Ascending aorta (tissue), 2 donors: ENCODE measurements around the gene DIP2C. TPM values are rescaled to one million over a fixed set of nuclear protein-coding genes. Genes with fewer than 3 reads are reported as not detected.

ENCODE experiments used
- DNase-seq, 2 donors: peaks; one replicate each; pipeline ENCODE4 v3.0.0-alpha.2; 2019; ENCODE audit warnings: low spot score in 2 of 2
- H3K27ac ChIP-seq, 2 donors: fragments of 200-600 bp; sonication (generic); one replicate each; pipeline ENCODE4 v1.5.1; 2016 to 2017; ENCODE audit warnings: mild to moderate bottlenecking in 1 of 2
- H3K27me3 ChIP-seq: fragments of 200-600 bp; sonication (generic); one replicate; pipeline ENCODE4 v1.5.1; 2017
- H3K36me3 ChIP-seq, 2 donors: fragments of 200-600 bp; sonication (generic); one replicate each; pipeline ENCODE4 v1.5.1; 2016
- H3K4me1 ChIP-seq, 2 donors: fragments of 200-600 bp; sonication (generic); one replicate each; pipeline ENCODE4 v1.5.1; 2016 to 2017; ENCODE audit warnings: mild to moderate bottlenecking in 1 of 2
- H3K4me3 ChIP-seq, 2 donors: fragments of 200-600 bp; sonication (generic); one replicate each; pipeline ENCODE4 v1.5.1; 2016 to 2017; ENCODE audit warnings: mild to moderate bottlenecking in 1 of 2
- H3K9me3 ChIP-seq, 2 donors: fragments of 200-600 bp; sonication (generic); one replicate each; pipeline ENCODE4 v1.5.1; 2016
- CTCF ChIP-seq, 3 experiments: fragments of 200-600 bp in 2 of 3; fragments of 450-650 bp in 1 of 3; sonication (generic) in 2 of 3; IDR thresholded peaks; one replicate each; pipeline ENCODE4 v1.5.1; 2016 to 2019; ENCODE audit warnings: antibody characterized with exemption in 3 of 3, mild to moderate bottlenecking in 1 of 3, moderate library complexity in 1 of 3
- intact Hi-C: fragments of 100-400 bp; cut with DNase I; formaldehyde crosslinking; loops from one replicate; pipeline ENCODE4 v1.15.1; 2023
- total RNA-seq: library from RNA; depleted of rRNA; stranded (reverse); fragments of >200 nt; gene quantifications from one replicate; pipeline ENCODE4 v1.1.0, GENCODE V29; 2016

DIP2C gene
- total RNA-seq, 1 donor from 2014 or later = 14.7 TPM

DNA sequence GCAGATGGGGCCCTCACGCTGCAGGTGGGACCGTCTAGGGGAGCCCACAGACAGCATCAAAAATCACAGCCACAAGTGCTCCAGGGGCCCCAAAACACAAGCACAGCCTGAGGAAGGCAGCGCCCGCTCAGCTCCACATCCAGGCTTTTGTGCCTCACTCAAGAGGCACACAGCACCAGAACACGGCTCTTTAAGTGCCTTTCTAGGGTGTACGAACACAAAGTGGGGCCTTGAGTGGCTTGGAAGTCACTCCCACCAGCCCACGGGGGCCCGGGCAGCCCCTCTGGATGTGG is 65.2 kb downstream of the DIP2C start:
- H3K27me3 ChIP-seq = no peaks in the 10 kb centered on the region
- peak overlapping the region; percentile 60 to 64 for H3K27ac ChIP-seq
- H3K4me3 ChIP-seq = no peak overlapping the region
- DNase-seq = no peak
- intact Hi-C loops = no loop called here
- H3K9me3 ChIP-seq = no peaks in the 10 kb centered on the region
- peaks cover 0 to 21% of the 10 kb centered on the region in 2 donors for H3K4me1 ChIP-seq
- no peaks in the 10 kb centered on the region for H3K36me3 ChIP-seq
- TF ChIP-seq CTCF (IDR thresholded peaks at IDR 0.05) = no peak

DNA sequence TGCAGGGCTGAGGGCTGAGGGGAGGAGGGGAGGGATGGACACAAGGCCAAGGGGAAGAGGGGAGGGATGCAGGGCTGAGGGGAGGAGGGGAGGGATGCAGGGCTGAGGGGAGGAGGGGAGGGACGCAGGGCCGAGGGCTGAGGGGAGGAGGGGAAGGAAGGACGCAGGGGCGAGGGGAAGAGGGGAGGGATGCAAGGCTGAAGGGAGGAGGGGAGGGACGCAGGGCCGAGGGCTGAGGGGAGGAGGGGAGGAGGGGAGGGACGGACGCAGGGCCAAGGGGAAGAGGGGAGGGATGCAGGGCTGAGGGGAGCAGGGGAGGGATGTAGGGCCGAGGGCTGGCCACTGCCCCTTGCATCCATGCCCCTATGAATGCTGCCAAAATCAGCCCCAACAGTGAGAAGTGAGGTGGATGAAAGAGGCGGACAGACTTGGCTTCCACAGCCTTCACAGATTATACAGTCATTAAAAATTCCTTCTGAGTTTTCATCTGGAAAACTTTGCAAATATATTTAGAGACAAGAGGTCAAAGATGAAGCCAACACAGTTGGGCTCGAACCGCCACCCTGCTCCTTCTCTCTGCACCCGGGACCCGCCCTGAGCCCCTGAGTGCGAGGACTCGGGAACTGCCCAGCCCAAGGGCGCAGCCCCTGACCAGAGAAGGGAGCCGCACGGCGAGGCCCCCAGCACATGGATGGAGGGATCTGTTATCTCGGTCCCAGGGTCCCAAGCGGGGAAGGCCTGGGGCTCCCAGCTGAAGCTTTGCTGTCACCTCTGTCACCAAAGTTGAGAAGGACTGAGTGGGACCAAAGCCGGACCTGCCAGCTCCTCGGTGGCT is 65.8 kb downstream of the DIP2C start:
- Histone ChIP-seq H3K4me1 (peaks cover 0 to 26% of the 10 kb centered on the region in 2 donors), H3K36me3 (no peaks in the 10 kb centered on the region), H3K27me3 (no peaks in the 10 kb centered on the region), H3K27ac (peak overlapping the region; percentile 60 to 64), H3K9me3 (no peaks in the 10 kb centered on the region), H3K4me3 (no peak overlapping the region)
- intact Hi-C loops = no loop called here
- DNase-seq = no peak
- TF ChIP-seq CTCF (IDR thresholded peaks at IDR 0.05) = no peak

DNA sequence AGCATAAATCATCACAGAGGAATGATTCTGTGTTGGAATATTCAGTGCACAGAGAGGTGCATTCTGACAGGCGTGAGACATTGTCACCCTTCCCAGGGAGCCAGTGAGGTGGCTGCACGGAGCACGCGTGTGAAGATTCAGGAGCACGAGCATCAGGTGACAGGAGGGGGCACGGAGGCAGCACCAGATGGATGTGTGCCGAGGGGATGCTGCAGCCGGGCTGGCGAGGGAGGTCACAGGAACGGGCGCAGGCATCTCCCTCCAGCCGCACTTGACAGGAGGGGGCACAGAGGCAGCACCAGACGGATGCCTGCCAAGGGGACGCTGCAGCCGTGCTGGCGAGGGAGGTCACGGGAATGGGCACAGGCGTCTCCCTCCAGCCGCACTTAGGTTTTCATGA is 66.5 kb downstream of the DIP2C start:
- TF ChIP-seq CTCF (IDR thresholded peaks at IDR 0.05) = no peak
- Histone ChIP-seq H3K36me3 (no peaks in the 10 kb centered on the region), H3K9me3 (no peaks in the 10 kb centered on the region), H3K4me1 (peaks cover 0 to 29% of the 10 kb centered on the region in 2 donors), H3K4me3 (no peak overlapping the region), H3K27me3 (no peaks in the 10 kb centered on the region), H3K27ac (no peak overlapping the region)
- intact Hi-C loops = no loop called here
- DNase-seq = no peak

DNA sequence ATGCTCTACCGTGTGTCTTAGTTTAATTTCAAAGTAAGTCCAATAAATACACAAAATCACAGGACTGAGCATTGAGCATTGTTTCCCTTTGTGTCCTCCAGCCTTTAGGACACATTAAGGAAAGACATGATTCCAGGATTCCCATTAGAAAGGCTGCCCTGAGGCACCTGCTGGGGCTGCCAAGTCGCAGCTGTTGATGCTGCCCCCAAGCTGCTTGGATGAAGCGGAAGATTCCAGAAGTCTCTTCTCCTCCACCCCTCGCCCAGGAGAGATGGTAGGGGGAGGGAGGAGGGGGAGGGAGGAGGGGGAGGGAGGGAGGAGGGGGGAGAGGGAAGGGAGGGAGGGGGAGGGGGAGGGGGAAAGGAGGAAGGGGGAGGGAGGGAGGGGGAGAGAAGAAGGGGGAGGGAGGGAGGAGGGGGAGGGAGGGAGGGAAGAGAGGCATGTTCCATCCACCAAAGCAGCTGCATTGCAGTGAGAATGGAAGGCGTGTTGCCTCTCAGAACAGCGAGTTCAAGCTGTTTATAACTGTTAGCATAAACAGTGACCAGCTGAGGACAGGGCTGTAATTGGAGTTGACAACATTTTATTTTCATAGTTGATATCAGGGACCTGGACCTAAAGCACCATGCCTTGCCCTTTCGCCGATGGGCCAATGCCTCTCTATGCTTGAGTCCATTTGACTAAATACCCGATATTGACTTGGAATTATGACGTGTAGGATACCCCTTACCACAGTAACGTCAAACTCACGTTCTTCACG is 67.3 kb downstream of the DIP2C start:
- Histone ChIP-seq H3K27ac (no peak overlapping the region), H3K4me1 (peaks cover 0 to 29% of the 10 kb centered on the region in 2 donors)

DNA sequence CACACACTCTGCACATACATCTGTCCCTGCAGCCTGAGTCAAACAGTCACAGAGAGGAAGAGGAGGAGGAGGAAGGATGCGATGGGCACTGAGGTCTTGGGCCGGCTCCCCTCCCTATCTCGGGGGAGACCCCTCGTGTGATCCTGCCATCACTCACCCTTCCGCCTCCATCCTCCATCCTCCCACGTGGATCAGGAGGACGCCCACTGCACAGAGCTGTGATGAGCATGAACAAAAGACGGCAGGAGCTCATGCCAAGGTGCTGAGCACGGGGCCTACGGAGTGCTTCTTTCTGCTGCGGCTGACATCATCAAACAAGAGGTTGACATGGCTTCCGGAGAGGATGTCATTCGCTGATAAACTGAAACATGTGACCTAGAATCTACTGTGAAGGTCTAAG is 68.0 kb downstream of the DIP2C start:
- H3K27me3 ChIP-seq = no peaks in the 10 kb centered on the region
- H3K4me3 ChIP-seq = no peak overlapping the region
- intact Hi-C loops = no loop called here
- H3K27ac ChIP-seq = no peak overlapping the region
- no peak for DNase-seq
- no peak for TF ChIP-seq CTCF (IDR thresholded peaks at IDR 0.05)
- H3K4me1 ChIP-seq = peaks cover 0 to 29% of the 10 kb centered on the region in 2 donors
- no peaks in the 10 kb centered on the region for H3K9me3 ChIP-seq
- no peaks in the 10 kb centered on the region for H3K36me3 ChIP-seq

More for the DNA sequence above, 67.3 kb downstream of the DIP2C start:
- H3K9me3 ChIP-seq = no peaks in the 10 kb centered on the region
- DNase-seq = no peak
- intact Hi-C loops = no loop called here
- H3K36me3 ChIP-seq = no peaks in the 10 kb centered on the region
- TF ChIP-seq CTCF (IDR thresholded peaks at IDR 0.05) = no peak
- H3K27me3 ChIP-seq = no peaks in the 10 kb centered on the region
- no peak overlapping the region for H3K4me3 ChIP-seq
